22Rv1 (cell line): ENCODE results near the gene ZCCHC4.

ENCODE experiments used
- ZFX ChIP-seq: fragments of 450-650 bp; IDR thresholded peaks from 2 replicates; pipeline ENCODE4 v1.6.1; 2017; ENCODE audit warnings: antibody characterized with exemption, borderline replicate concordance
- TF ChIP-seq, protein P1 (sequence below): fragments of 450-650 bp; IDR thresholded peaks from 2 replicates; pipeline ENCODE4 v1.5.1; 2017; ENCODE audit warnings: mild to moderate bottlenecking

DNA sequence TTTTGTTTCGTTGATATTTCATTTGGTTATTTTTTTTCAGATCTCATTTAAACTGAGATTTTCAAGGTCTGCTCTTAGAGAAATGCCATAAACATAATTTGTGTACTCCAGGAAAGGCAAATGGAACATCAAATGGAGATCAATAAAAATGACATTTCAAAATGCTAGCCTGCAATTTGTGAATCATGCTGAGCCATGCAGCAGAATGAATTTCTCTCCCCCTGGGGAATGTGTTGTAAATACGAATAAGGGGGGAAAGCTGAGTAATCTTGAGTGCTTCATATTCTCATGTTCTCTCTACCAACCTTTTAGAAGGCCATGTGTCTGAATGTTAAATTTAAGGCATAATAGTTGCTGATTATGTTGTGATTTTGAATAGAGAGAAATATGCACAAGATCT lies 7.8 kb downstream of the ZCCHC4 start:
- TF ChIP-seq, protein P1, sequence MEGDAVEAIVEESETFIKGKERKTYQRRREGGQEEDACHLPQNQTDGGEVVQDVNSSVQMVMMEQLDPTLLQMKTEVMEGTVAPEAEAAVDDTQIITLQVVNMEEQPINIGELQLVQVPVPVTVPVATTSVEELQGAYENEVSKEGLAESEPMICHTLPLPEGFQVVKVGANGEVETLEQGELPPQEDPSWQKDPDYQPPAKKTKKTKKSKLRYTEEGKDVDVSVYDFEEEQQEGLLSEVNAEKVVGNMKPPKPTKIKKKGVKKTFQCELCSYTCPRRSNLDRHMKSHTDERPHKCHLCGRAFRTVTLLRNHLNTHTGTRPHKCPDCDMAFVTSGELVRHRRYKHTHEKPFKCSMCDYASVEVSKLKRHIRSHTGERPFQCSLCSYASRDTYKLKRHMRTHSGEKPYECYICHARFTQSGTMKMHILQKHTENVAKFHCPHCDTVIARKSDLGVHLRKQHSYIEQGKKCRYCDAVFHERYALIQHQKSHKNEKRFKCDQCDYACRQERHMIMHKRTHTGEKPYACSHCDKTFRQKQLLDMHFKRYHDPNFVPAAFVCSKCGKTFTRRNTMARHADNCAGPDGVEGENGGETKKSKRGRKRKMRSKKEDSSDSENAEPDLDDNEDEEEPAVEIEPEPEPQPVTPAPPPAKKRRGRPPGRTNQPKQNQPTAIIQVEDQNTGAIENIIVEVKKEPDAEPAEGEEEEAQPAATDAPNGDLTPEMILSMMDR: no peak
- TF ChIP-seq ZFX: no peak
